Stimulated activated CD8-positive, alpha-beta memory T cell treated with anti-CD3 and anti-CD28 coated beads, Interleukin-7, amount 100 ng/mL, for 48 hours (primary cell): ENCODE data around the gene GJA1.
"Not testable (repeated sequence)": the region's sequence is repeated elsewhere in the genome, so short reads cannot be mapped to it uniquely, and the experiment has no call there.

Experiments
- DNase-seq, 2 donors: peaks; one replicate each; pipeline ENCODE4 v3.0.0-alpha.2; 2020; ENCODE audit warnings: low read depth in 1 of 2; ENCODE audit errors: extremely low read depth in 1 of 2

The GJA1 gene

GRCh38 chr6:121435444-121436069 lies at the start of gene GJA1:
Gene GJA1, plus strand, starts transcription at chr6:121435646. Its CDS starts 11,202 bp downstream, at chr6:121446848.
- no peak for DNase-seq

DNA sequence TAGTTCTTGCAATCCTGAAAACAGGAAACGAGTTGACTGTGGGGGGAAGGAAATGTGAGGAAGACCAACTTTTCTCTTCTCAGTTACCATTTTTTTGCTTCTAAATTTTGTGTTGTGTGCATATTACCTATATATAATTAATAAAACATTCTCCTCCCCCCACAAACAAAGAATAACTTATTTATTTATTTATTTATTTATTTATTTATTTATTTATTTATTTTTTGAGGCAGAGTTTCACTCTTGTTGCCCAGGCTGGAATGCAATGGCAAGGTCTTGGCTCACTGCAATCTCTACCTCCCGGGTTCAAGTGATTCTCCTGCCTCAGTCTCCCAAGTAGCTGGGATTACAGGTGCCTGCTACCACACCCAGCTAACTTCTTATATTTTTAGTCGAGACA lies 48.9 kb upstream of the GJA1 start:
- DNase-seq = not testable (repeated sequence)

DNA sequence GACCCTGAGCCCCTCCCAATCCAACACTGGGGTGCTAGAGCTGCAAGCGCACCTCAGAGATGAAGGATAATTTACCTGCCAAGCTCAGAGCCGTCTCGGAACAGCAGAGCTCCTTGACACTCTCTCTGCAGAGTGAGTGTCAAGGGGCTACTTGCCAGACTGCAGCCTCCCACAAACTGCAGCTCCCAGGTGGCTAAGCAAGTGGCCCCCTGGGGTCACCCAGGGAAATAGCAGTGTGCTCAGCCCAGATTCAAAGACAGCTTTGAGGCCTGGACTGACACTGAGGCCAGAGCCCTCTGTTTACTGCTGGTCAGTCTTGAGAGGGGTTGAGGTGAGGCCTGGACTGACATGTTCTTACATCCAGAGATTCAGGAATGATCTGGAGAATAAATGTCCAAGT lies 46.0 kb upstream of the GJA1 start:
- DNase-seq = no peak

- no peak for DNase-seq
Measured at GRCh38 chr6:121393731-121394505, 41.5 kb upstream of the GJA1 start.

DNA sequence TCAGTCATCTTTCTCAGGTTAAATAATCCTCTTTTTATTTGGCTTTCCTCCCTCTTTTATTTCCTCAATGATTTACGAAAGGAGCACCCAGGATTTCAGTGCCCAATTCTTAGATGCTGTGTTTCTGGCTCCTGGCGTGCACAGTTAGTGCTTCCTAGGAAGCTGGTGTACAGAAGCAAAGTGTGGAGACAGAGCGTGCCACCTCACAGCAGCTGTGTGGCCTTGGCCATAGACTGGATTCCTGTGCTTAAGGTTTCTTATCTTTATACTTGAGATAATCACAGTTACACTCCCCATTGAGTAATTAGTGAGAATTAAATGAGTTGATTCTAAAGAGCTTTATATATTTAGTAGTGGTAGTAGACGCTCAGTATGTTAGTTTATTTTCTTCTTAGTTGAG lies 39.7 kb upstream of the GJA1 start:
- DNase-seq = no peak

DNA sequence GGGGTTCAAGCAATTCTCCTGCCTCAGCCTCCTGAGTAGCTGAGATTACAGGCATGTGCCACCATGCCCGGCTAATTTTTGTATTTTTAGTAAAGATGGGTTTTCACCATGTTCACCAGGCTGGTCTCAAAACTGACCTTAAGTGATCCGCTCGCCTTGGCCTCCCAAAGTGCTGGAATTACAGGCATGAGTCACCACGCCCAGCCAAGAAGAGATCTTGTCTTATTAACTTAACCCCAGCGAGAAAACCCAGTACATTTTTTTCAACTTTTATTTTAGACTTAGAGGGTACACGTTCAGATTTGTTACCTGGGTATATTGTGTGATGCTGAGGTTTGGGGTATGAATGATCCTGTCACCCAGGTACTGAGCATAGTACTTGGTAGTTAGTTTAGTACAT lies 38.3 kb upstream of the GJA1 start:
- not testable (repeated sequence) for DNase-seq

- no peak for DNase-seq
Measured at GRCh38 chr6:121398127-121398526, 37.3 kb upstream of the GJA1 start.

- no peak for DNase-seq
Measured at GRCh38 chr6:121399966-121400365, 35.5 kb upstream of the GJA1 start.

GRCh38 chr6:121403964-121404363 lies 31.5 kb upstream of the GJA1 start:
- DNase-seq = no peak

- DNase-seq = no peak
Measured at GRCh38 chr6:121405306-121405705, 30.1 kb upstream of the GJA1 start.

DNA sequence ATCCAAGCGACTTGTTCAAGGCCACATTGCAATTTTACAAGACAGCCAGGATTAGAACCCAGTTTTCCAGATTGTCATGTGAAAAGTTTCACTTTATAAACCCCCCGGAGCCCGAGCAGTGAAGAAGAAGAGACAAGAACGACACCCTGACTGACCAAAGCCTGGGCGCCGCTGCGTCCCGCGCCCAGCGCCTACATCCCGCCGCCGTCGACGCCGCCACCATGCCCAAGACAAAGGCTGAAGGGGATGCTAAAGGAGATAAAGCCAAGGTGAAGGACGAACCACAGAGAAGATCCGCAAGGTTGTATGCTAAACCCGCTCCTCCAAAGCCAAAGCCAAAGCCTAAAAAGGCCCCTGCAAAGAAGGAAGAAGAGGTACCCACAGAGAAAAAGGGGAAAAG lies 27.1 kb upstream of the GJA1 start:
- no peak for DNase-seq

DNA sequence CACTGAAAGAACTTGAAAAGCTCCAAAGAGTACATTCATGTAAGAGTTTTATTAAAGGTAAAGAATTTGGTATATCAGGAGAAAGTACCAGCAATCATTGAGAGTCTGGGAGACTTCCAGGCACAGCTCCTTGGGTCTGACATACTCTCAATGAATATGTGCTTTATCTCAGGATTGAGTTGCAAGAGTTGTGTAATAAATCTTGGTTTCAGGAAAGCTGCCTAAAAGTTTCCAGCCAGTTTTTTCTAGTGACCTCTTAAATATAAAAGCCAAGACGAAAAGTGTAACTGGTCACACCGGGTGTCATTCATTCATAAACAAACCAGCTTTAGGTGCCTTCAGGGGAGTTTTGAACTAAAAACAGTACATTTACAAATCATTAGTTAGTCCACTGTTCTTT lies 21.6 kb upstream of the GJA1 start:
- no peak for DNase-seq

DNA sequence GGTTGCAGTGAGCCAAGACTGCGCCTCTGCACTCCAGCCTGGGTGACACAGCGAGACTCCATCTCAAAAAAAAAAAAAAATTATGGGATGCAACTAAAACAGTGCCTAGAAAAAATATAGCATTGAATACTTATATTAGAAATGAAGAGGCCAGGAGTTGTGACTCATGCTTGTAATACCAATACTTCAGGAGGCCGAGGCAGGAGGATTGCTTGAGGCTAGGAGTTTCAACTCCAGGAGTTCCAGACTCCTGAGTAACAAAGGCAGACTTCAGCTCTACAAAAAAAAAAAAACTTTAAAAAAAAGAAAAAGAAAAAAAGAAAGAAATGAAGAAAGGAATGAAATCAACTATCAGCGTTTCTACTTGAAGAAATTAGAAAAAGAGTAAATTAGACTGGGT lies 17.1 kb upstream of the GJA1 start:
- DNase-seq = no peak

GRCh38 chr6:121426686-121427085 lies 8.8 kb upstream of the GJA1 start:
- no peak for DNase-seq

DNA sequence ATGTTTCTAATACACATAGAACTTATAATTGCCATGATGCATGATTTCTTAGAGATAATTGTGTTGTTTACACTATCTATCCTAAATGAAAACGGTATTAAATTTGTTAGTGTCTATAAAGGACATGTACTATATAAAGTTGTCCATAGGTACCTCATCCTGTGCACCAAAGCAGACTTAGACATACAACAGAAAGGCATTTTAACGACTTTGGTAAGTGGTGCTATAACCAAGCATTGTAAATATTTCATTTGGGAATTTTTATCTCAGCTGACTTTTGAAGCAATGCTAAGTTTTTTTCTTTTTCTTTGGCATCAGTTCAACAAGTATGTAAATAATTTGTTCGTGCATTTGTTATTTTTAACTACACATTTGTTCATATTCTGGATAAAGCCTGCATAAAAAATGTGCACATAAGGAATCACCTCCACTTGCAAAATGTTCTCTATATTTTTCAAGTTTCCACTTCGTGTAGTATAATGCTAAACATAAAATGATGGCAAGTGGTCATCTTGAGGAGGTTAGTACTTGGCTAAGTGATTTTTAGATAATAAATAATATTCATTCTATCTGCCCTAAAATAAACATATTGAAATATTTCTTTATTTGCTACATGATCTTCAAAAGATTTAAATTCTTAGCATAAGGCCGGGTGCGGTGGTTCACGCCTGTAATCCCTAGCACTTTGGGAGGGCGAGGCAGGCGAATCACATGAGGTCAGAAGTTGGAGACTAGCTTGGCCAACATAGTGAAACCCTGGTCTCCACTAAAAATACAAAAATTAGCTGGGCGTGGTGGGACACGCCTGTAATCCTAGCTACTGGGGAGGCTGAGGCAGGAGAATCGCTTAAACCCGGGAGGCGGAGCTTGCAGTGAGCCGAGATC lies 6.3 kb upstream of the GJA1 start:
- DNase-seq = no peak

GRCh38 chr6:121430514-121431460 lies 4.7 kb upstream of the GJA1 start:
- DNase-seq = no peak

DNA sequence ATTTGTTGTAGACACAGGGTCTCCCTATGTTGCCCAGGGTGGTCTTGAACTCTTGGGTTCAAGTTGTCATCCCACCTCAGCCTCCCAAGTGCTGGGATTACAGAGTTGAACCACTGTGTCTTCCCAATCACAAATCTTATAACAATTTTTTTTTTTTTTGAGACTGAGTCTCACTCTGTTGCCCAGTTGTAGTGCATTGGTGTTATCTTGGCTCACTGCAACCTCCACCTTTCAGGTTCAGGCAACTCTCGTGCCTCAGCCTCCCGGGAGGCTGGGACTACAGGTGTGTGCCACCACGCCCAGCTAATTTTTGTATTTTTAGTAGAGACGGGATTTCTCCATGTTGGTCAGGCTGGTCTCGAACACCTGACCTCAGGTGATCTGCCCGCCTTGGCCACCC lies 3.7 kb upstream of the GJA1 start:
- DNase-seq = not testable (repeated sequence)

DNA sequence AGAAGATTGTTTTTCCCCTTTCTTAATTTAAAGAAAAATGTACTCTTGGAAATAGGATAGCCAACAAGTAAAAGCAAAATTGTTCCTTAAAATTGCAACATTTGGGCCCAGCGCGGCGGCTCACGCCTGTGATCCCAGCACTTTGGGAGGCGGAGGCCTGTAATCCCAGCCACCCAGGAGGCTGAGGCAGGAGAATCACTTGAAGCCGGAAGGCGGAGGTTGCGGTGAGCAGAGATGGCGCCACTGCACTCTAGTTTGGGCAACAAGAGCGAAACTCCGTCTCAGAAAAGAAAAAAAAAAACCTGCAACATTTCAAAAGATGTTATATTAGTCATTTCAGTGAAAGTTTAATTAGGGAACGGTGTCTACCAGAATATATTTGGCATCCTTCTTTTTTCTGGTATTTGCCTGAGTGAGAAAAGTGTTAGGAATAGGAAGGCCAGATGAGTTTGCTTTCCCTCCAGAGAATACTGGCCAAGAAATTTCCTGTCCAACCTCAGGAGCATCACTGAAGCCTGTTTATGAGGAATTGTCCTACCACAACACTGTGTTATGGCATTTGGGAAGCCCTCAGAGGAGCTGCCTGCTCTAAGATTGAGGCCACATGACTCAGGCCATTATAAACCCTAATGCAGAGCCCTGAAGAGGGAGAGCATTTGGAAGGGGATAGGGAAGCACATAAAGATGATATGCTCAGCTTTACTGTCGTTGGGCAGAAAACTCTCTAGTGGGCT lies 1.2 kb upstream of the GJA1 start:
- no peak for DNase-seq

DNA sequence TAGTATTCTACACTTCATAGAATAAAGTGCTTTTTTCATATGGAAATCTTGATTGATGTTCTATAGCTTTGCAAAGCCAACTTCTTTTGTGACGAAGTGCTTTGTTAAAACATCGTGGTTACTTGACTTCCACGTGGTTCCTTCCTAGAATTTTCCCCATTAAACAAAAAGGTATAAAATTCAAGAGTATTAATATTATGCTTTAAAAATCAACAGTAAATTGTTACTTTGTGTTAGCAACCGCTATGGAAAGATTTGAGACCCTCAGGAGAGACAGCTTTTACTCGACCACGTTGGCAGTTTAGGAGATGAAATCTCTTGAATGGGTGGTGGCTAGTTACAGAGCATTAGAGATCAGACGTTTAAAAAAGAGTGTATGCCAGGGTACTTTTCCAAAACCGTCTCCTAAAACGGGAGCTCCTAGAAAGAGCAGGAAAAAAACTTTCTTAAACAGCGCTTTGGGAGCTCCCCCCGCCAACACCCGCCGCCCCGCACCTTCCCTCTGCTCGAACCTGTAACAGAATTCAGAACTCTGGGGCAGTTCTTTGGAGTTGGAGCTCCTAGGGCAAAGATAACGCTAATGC lies 920 bp downstream of the GJA1 start:
- no peak for DNase-seq
